Measurements from ENCODE around the gene HLTF. TPM values are rescaled to one million over a fixed set of nuclear protein-coding genes. Genes with fewer than 3 reads are reported as not detected.

Gene HLTF
- polyA plus RNA-seq, 5 donors, result 37.2 to 72.0 (median 55.3) TPM

DNA sequence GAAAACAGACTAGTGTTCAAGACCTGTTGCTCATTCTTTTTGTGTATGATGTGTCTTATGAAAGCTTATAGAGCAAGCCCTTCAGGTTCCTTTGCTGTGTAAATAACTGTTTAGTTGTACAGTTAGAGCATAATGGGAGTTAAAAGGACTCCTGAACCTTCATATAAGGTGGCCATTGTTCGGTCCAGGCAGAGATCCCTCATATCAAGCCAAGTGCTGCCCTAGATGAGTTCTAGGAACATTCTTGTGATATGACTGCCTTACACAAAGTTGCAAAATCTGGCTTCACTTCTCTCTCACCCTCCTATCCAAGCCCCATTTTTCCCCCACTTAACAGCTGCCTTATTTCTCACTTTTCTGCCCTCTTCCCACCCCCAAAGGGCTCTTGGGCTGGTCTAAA, 68.1 kb downstream of the HLTF start:
- no peak for DNase-seq

GRCh38 chr3:149016669-149017541, 69.4 kb downstream of the HLTF start:
- no peak for DNase-seq

GRCh38 chr3:149016242-149016641, 70.1 kb downstream of the HLTF start:
- DNase-seq, result no peak

GRCh38 chr3:149015393-149015792, 70.9 kb downstream of the HLTF start:
- DNase-seq, result no peak

GRCh38 chr3:149013726-149014125, 72.6 kb downstream of the HLTF start:
- DNase-seq, result no peak

GRCh38 chr3:149011676-149012075, 74.7 kb downstream of the HLTF start:
- no peak for DNase-seq

GRCh38 chr3:149010966-149011365, 75.4 kb downstream of the HLTF start:
- no peak for DNase-seq

DNA sequence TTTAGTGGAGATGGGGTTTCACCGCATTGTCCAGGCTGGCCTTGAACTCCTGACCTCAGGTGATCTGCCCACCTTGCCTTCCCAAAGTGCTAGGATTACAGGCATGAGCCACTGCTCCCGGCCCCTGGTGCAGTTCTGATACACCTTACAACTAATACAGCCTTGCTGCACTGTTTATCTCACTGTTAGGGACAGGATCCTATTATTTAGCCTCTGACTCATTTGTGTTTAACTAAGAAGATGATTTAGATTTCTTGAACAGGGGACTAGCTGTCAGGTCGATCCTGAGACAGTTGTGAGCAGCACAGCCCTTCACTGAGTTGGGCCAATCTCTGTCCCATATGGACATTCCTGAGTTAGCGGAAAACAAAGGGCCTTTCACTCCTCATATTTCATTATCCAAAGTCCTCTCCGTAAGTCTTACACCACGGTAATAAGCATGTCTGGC, 75.8 kb downstream of the HLTF start:
- DNase-seq, result no peak

- DNase-seq, result no peak
Measured at GRCh38 chr3:149009732-149010131, 76.6 kb downstream of the HLTF start.

DNA sequence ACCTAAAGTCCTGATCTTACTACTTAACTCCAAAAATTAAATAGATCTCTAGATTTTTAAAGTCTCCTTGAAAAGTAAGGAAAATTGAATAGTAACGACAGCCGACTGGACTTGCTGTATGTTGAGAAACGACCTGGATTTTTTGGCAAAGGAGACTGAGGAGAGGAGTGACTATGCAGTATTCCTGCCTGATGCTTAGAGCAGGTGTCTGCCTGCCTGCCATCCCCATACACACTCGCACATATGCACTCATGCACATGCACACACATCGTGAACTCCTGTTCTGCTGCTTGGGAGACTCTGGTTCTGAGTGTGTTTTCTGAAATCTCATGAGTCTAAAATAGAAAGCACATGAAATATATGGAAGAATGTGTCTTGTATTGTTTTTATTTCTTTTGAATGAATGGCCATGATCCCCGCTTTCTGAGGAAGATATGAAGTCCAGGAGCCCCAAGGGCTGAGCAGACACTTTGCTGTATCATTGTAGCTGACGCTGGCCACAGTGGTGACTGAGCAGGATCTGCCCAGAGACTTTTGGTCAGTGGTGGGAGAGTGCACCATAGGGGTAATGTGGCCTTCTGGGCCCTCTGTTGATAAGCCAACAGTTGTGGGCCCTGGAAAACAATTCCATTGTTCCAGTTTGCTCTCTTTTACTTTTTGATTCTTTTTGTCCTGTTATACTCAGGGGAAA, 78.6 kb downstream of the HLTF start:
- no peak for DNase-seq

GRCh38 chr3:149005416-149005815, 80.9 kb downstream of the HLTF start:
- no peak for DNase-seq

GRCh38 chr3:149004622-149005021, 81.7 kb downstream of the HLTF start:
- DNase-seq, result no peak

DNA sequence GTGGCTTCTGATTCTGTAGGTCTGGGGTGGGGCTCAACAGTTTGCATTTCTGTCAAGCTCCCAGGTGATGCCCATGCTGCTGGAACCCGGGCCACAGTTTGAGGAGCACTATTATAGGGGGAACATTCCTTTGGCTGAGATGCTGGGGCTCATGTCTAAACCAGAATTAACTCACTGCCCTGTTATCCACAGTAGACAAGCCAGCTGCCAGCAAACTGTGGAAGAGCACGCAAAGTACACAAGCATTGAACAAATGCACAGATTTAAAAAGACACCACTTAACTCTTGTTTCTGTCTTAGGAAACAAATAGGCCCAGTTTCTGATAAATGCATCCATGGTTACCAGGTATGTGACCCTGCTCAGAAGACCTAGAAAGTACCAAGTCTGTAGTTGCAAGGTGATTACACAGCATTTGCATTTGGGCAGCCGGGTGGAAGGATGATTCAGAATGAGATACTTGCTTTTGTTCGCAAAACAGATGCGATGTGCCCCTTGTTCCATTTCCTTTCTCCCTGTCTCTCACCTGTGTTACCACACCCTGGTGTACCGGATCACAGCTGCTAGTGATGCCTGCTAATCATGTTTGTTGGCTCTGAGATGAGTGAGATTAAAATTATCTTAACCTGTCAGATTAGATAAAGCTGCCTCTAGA, 82.6 kb downstream of the HLTF start:
- no peak for DNase-seq

- no peak for DNase-seq
Measured at GRCh38 chr3:149001727-149002126, 84.6 kb downstream of the HLTF start.

DNA sequence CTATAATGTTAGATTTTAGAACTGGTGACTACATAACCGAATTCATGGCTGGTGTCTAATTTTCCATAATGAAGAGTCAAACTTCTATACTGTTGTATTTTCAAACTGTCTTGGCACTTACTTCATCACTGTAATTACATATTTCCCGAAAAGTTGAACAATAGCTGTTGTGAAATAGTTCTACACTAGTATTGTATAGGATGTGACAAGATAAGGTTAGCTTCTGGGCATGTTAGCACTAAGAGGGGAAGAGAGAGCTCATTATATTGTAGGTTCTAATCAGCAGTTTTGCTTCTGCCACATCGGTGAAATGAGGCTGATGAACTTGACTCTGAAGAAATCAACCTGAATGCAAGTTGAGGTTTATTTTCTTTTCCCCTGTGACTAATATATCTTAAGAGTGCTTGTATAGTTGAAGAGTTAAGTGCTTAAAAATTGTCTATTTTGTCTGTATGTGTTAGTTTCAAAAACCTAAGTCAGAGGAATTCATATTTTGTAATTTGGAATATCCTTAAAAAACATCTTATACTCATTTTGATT, 86.1 kb downstream of the HLTF start:
- DNase-seq, result no peak

DNA sequence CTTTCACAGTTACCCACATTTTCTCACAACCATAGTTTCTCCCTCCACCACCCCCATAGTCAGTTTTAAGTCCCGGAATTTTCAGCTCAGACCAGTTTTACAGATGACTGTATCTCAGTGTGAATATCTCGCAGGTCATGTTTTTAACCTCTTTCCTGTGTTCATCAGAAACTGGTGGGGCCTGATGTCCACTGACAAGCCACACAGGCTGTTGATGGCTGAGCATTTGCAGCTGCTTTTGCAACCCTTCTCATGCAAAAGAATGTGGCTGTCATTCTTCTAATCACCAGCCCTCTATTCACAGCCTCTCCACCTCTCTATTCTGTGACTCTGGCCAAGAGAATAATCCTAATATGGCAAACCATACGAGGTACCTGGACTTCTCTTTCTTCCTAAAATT, 86.5 kb downstream of the HLTF start:
- DNase-seq, result no peak

DNA sequence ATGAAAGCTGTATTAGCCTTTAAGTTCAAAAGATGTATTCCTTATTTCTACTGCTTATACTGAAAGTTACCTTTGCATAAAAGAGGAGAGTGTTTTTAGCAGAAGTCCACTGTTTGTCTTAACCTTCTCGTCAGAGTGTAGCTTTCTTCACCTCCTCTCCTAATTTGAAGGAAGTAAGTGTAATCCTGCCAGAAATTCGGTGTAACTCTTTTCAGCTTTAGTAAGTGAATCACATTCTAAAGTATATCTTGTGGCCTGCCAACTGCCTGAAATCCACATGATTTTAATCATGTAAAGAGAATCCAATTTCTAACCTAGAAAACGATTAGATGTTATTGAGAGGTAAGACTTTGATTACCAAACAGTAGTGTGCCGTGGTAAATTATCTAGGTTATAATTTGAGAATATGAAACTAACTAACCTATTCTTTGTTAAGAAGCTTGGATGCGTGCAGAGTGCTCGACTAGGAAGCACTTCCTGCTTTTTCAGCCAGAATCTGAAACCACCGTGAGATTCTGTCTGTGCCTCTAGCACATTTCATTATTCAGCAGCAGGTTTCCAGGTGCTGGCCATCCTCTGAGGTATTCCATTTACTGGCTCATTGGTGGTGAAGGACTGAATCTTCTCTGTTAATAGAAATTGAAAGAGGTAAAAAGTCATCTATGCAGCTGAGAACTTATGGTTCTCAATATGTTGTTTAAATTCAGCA, 87.5 kb downstream of the HLTF start:
- no peak for DNase-seq

DNA sequence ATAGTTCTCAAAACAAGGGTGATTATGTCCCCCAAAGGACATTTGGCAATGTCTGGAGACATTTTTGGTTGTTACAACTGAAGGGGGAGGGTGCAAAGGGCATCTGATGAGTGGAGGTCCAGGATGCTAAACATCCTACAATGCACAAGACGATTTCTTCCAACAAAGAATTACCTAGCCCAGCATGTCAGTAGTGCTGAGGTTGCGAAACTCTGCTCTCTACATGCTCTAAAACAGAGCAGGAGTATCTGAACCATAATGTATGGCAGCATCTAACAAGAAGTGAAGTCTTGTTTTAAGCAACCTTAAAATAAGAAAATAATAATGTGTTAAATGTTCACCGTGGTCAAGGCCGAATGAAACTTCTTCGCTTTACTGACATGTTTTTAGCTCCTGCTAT, 88.0 kb downstream of the HLTF start:
- no peak for DNase-seq

DNA sequence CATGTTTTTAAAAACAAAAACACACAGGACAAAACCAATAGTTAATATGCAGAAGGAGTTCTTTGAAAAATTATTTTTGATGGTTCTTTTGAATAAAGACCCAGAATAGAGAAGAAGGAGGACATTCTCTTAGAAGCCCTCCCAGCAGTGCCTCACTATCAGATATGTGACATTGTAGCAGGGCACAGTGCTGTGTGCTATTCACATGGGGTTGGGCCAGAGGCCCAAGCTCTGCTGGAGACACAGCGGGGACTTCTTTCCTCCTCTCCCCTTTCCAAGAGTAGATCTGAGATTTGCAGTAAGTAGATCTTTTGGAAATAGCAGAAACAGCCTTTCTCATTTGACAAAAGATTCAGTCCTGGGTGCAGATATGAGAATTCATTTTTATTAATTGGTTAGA, 88.7 kb downstream of the HLTF start:
- DNase-seq, result no peak

GRCh38 chr3:148992635-148993255, 93.6 kb downstream of the HLTF start:
- DNase-seq, result peak in 1 of 2 donors; percentile 53

- DNase-seq, result no peak
Measured at GRCh38 chr3:148992027-148992634, 94.2 kb downstream of the HLTF start.

All from right lung (tissue), 5 donors.